Measurements from ENCODE around the gene TACR1.
"Not testable (repeated sequence)": the region's sequence is repeated elsewhere in the genome, so short reads cannot be mapped to it uniquely, and the experiment has no call there.

The TACR1 gene

GRCh38 chr2:75068546-75068945 is 130.8 kb downstream of the TACR1 start:
- no peaks in the 10 kb centered on the region for H3K9me3 Mint-ChIP-seq
- peaks cover 1% of the 10 kb centered on the region for H3K4me1 Mint-ChIP-seq (ENCODE audit: low read depth)
- peaks cover 13% of the 10 kb centered on the region for H3K27me3 Mint-ChIP-seq (ENCODE audit: low read depth)
- no peak overlapping the region for H3K27ac Mint-ChIP-seq
- no peak overlapping the region for H3K4me3 Mint-ChIP-seq
- H3K36me3 Mint-ChIP-seq (ENCODE audit: low read depth): no peaks in the 10 kb centered on the region

DNA sequence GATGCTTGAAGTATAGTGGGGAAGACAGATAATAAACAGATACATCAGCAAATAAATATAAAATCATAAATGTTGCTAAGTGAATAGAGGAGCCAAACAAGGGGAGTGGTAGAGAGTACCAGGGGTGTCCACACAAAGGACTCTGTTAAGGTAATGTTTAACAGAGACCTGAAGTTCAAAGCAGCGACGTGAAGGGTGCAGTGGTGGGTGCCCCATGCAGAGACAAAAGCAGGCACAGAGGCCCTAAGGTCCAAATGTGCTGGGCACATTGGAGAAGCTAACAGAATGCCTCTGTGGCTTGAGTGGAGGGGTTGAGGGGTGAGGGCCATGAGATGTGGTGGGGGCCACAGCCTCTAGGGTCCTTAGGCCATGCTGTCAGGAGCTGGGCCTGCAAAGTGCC is 131.8 kb downstream of the TACR1 start:
- H3K36me3 Mint-ChIP-seq (ENCODE audit: low read depth): no peaks in the 10 kb centered on the region
- peaks cover 10% of the 10 kb centered on the region for H3K27me3 Mint-ChIP-seq (ENCODE audit: low read depth)

GRCh38 chr2:75066121-75066902 is 133.0 kb downstream of the TACR1 start:
- Mint-ChIP-seq H3K36me3 (ENCODE audit: low read depth) (no peaks in the 10 kb centered on the region), H3K27me3 (ENCODE audit: low read depth) (peaks cover 10% of the 10 kb centered on the region), H3K4me3 (no peak overlapping the region), H3K27ac (no peak overlapping the region), H3K4me1 (ENCODE audit: low read depth) (peaks cover 1% of the 10 kb centered on the region), H3K9me3 (no peaks in the 10 kb centered on the region)

More for the DNA sequence above, 131.8 kb downstream of the TACR1 start:
- Mint-ChIP-seq H3K4me1 (ENCODE audit: low read depth) (peaks cover 1% of the 10 kb centered on the region), H3K4me3 (no peak overlapping the region), H3K9me3 (no peaks in the 10 kb centered on the region), H3K27ac (no peak overlapping the region)

DNA sequence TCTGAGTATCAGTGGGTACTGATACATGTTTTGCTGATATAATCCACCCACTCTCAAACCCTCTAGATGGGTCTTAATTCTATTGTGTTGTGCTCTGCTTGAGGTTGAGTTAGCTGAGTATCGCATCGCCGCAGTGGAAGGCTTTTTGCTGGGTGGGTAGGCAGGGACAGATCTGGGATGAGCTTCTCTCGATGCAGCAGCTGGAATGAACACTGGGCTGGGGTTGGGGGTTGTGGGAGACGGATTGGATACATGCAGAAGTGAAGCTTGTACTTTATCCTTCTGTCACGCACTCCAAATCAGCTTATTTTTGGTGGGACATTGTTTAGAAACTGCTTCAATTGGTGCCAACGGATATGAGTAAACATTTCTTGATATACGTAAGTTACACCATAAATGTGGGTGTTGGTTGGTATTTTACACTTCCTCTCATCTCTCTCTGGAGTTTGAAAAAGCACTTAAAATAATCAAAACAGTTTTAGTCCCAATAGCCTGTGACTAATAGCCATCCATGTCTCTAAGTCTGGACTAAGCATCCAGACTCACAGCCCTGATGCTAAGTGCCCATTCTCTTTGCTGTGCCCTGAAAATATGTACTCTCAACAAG is 133.8 kb downstream of the TACR1 start:
- H3K27me3 Mint-ChIP-seq (ENCODE audit: low read depth): peaks cover 12% of the 10 kb centered on the region
- H3K36me3 Mint-ChIP-seq (ENCODE audit: low read depth): no peaks in the 10 kb centered on the region
- peaks cover 1% of the 10 kb centered on the region for H3K4me1 Mint-ChIP-seq (ENCODE audit: low read depth)
- no peak overlapping the region for H3K4me3 Mint-ChIP-seq
- H3K27ac Mint-ChIP-seq: no peak overlapping the region
- H3K9me3 Mint-ChIP-seq: no peaks in the 10 kb centered on the region

DNA sequence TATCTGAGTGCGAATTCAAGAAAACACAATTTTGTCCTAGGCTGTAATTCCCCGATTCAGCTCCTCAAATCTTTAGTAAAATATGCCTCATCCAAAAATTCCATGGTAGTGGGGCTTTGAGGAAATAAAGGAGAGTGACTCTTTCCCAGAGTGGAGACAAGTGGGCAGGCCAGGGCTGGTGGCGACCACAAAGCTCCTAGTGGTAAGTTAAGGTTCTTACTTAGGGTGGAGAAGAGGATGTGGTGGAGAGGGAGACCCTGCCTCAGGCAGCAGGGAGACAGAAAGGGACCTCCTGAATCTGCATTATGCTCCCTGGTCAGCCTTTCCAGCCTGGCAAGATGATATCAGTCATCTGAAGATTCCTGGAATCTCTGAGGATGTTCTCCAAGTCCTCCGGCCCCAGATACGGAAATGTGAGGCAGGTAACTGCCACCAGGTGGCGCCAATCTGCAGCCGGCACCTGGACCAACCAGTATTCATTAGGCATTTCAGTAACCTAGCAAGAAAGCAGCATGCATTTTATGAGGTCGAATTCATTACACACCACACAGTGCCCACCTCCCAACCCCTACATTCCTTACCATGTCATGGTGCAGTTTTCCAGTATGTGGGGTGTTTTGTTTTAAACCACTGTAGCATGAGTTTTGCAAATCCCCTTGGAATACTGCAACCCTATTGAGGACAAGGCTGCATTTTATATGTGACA is 134.5 kb downstream of the TACR1 start:
- H3K27me3 Mint-ChIP-seq (ENCODE audit: low read depth): peaks cover 14% of the 10 kb centered on the region
- H3K27ac Mint-ChIP-seq: no peak overlapping the region
- H3K9me3 Mint-ChIP-seq: no peaks in the 10 kb centered on the region
- H3K4me1 Mint-ChIP-seq (ENCODE audit: low read depth): peaks cover 1% of the 10 kb centered on the region
- no peaks in the 10 kb centered on the region for H3K36me3 Mint-ChIP-seq (ENCODE audit: low read depth)
- no peak overlapping the region for H3K4me3 Mint-ChIP-seq

DNA sequence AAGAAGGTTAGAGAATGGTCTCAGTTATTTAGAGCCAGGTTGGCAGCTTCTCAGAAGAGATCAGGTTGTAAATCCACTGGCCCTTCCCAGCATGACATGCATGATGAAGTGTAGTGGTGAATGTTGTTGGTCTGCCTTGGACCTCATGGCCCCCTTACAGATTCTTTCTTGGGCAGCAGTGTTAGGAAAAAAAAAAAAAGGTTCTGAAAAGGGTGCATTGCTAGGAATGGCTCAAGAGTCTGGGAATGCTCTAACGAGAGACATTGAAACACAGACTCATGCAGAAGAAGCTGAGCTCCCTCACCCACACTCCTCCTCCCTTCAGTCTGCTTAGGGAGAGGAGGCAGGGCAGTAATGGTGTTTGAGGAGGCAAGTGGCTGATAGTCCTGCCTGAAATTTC is 135.4 kb downstream of the TACR1 start:
- Mint-ChIP-seq H3K36me3 (ENCODE audit: low read depth) (no peaks in the 10 kb centered on the region), H3K4me3 (no peak overlapping the region), H3K27me3 (ENCODE audit: low read depth) (peaks cover 14% of the 10 kb centered on the region), H3K9me3 (no peaks in the 10 kb centered on the region), H3K4me1 (ENCODE audit: low read depth) (peaks cover 1% of the 10 kb centered on the region), H3K27ac (no peak overlapping the region)

GRCh38 chr2:75058427-75058826 is 140.9 kb downstream of the TACR1 start:
- H3K27me3 Mint-ChIP-seq (ENCODE audit: low read depth): peaks cover 5% of the 10 kb centered on the region
- no peak overlapping the region for H3K27ac Mint-ChIP-seq
- H3K36me3 Mint-ChIP-seq (ENCODE audit: low read depth): no peaks in the 10 kb centered on the region
- no peaks in the 10 kb centered on the region for H3K9me3 Mint-ChIP-seq
- no peak overlapping the region for H3K4me3 Mint-ChIP-seq
- peaks cover 4% of the 10 kb centered on the region for H3K4me1 Mint-ChIP-seq (ENCODE audit: low read depth)

DNA sequence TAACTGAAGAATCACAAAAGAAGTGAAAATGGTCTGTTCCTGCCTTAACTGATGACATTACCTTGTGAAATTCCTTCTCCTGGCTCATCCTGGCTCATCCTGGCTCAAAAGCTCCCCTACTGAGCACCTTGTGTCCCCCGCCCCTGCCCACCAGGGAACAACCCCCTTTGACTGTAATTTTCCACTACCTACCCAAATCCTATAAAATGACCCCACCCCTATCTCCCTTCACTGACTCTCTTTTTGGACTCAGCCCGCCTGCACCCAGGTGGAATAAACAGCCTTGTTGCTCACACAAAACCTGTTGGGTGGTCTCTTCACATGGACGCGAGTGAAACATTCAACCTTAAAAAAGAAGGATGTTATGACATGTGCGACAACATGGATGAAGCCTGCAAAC is 142.2 kb downstream of the TACR1 start:
- H3K27ac Mint-ChIP-seq; H3K36me3 Mint-ChIP-seq (ENCODE audit: low read depth); H3K9me3 Mint-ChIP-seq; H3K27me3 Mint-ChIP-seq (ENCODE audit: low read depth); H3K4me3 Mint-ChIP-seq; H3K4me1 Mint-ChIP-seq (ENCODE audit: low read depth): not testable (repeated sequence)

DNA sequence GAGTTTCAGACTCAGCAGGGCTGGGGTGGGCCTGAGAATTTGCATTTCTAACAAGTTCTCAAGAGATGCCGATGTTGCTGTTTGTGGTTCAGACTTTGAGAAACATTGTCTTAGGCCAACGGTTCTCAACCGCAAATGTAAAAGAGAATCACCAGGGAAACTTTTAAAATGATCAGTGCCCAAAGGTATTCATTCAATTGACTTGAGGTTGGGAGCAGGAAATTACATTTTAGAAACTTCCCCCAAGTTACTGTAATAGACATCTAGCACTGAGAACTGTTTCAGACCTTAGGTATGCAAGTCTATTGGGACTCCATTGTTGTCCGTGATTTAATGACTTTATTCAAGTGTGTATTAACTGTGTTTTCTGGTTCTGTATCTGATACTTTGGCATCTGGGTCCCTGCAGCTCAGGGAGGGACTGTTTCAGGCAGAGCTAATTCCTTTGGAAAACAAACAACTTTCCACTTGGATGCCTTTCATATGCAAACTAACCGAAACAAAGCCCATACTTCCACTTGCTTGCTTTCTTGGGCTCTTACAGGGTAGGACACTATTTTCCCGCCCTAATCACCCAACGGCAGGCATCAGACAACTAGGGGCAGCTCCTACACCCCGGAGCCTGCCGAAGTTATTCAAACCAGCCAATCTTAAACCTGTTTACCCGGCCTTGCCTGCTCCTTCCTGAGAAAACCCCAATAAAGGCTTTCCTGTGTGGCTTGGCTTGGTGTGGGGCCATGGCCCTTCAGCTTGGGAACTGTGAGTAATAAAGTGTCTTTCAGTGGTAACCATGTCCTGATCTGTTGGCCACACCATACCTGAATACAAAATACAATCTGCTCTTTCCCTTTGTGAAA is 143.3 kb downstream of the TACR1 start:
- Mint-ChIP-seq H3K27me3 (ENCODE audit: low read depth) (peaks cover 5% of the 10 kb centered on the region), H3K9me3 (no peaks in the 10 kb centered on the region), H3K4me1 (ENCODE audit: low read depth) (peaks cover 4% of the 10 kb centered on the region), H3K4me3 (no peak overlapping the region), H3K36me3 (ENCODE audit: low read depth) (no peaks in the 10 kb centered on the region), H3K27ac (no peak overlapping the region)

GRCh38 chr2:75055142-75055819 is 144.0 kb downstream of the TACR1 start:
- Mint-ChIP-seq H3K27me3 (ENCODE audit: low read depth) (no peaks in the 10 kb centered on the region), H3K4me1 (ENCODE audit: low read depth) (peaks cover 4% of the 10 kb centered on the region), H3K27ac (no peak overlapping the region), H3K36me3 (ENCODE audit: low read depth) (no peaks in the 10 kb centered on the region), H3K4me3 (no peak overlapping the region), H3K9me3 (no peaks in the 10 kb centered on the region)

- Mint-ChIP-seq H3K27me3 (ENCODE audit: low read depth) (no peaks in the 10 kb centered on the region), H3K36me3 (ENCODE audit: low read depth) (no peaks in the 10 kb centered on the region), H3K27ac (no peak overlapping the region), H3K4me1 (ENCODE audit: low read depth) (peaks cover 4% of the 10 kb centered on the region), H3K9me3 (no peaks in the 10 kb centered on the region), H3K4me3 (no peak overlapping the region)
Measured at GRCh38 chr2:75054296-75054695, 145.0 kb downstream of the TACR1 start.

GRCh38 chr2:75053484-75054112 is 145.7 kb downstream of the TACR1 start:
- no peaks in the 10 kb centered on the region for H3K36me3 Mint-ChIP-seq (ENCODE audit: low read depth)
- no peak overlapping the region for H3K27ac Mint-ChIP-seq
- no peaks in the 10 kb centered on the region for H3K9me3 Mint-ChIP-seq
- H3K4me1 Mint-ChIP-seq (ENCODE audit: low read depth): peaks cover 4% of the 10 kb centered on the region
- no peaks in the 10 kb centered on the region for H3K27me3 Mint-ChIP-seq (ENCODE audit: low read depth)
- no peak overlapping the region for H3K4me3 Mint-ChIP-seq

DNA sequence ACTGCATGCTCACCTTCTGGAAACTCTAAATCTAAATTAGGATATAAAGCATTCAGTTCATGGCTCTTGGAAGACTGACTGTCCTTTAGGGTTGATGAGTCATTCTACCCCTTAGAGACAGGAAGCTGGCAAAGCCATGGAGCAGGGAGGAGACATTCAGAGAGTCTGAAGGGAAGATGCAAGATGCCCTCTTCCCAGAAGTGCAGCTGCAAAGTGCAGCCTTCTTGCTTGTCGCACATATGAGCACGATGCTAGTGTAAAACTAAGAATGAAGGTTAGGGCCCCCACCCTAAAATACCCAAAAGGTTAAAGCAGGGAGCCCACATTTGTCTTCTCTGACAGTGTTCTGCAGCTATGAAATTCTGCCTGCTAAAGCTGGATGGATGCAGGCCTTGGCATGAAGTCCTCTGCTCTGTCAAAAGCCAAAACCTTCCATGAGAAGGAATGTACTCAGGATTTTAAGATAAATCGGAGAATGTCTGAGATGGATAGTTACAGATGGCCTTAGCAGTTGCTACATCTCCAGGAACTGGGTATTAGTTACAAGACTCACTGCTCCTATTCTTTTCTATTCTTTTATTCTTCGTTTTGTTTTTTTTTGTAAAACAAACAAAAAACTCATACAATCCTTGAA is 151.2 kb downstream of the TACR1 start:
- Mint-ChIP-seq H3K4me3 (no peak overlapping the region), H3K36me3 (ENCODE audit: low read depth) (no peaks in the 10 kb centered on the region), H3K9me3 (no peaks in the 10 kb centered on the region), H3K27ac (no peak overlapping the region), H3K27me3 (ENCODE audit: low read depth) (no peaks in the 10 kb centered on the region), H3K4me1 (ENCODE audit: low read depth) (no peaks in the 10 kb centered on the region)

All from T-helper 1 cell treated with Interleukin-12 subunit alpha and Interleukin-12 subunit beta and Interleukin-4 antibody, amounts not matched to agents 30 μg/mL and 1 μg/mL, for 36 hours (primary cell).